Neural cell (in vitro differentiated cells): Measurements from ENCODE around the gene GSTM5.

ENCODE experiments used
- EZH2 ChIP-seq: fragments of 200-600, 300-800 bp; shearing (Covaris generic), sonication (generic); IDR thresholded peaks from 2 replicates; pipeline ENCODE4 v1.6.1; 2014; ENCODE audit warnings: antibody characterized with exemption, low read length, borderline replicate concordance, mild to moderate bottlenecking; ENCODE audit not compliant: insufficient read depth, poor library complexity, severe bottlenecking
- SMC3 ChIP-seq: fragments of 450-650 bp; conservative IDR thresholded peaks from 2 replicates; pipeline ENCODE4 v1.6.1; 2014; ENCODE audit warnings: antibody characterized with exemption, mild to moderate bottlenecking, moderate library complexity; ENCODE audit not compliant: poor library complexity
- TF ChIP-seq, protein P1 (sequence below): fragments of 450-650 bp; IDR thresholded peaks from 2 replicates; pipeline ENCODE4 v1.5.1; 2014; ENCODE audit warnings: antibody characterized with exemption, mild to moderate bottlenecking, moderate library complexity; ENCODE audit not compliant: poor library complexity, severe bottlenecking

DNA sequence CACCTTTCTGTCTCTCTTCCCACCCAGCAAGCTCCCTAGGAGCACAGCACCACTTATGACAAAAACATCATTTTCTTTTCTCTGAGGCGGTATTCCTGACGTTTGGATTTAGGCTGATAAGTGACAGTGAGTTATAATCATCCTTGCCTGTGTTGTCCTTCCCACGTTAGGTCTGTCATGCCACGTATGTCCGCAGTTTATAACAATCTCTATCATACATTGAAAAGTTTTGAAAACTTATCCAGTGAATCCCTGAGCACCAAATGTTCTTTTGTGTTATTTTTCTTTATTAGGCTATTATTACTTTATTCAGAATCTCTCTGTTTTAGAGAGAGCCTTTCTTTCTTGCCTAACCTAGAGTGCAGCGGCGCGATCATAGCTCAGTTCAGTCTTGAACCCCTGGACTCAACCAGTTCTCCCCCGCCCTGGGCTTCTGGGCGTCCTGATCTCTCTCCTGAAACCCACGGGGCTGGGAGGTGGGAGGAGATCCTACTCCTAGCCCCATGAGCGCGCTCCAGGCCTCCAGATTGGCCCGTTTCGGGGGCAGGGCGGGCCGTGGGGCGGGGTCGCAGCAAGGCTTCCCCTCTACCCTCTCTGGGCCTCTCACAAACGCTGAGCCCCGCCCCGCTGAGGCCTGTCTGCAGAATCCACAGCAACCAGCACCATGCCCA is 44.5 kb upstream of the GSTM5 start, which contains the start of gene GSTM2:
- TF ChIP-seq, protein P1, sequence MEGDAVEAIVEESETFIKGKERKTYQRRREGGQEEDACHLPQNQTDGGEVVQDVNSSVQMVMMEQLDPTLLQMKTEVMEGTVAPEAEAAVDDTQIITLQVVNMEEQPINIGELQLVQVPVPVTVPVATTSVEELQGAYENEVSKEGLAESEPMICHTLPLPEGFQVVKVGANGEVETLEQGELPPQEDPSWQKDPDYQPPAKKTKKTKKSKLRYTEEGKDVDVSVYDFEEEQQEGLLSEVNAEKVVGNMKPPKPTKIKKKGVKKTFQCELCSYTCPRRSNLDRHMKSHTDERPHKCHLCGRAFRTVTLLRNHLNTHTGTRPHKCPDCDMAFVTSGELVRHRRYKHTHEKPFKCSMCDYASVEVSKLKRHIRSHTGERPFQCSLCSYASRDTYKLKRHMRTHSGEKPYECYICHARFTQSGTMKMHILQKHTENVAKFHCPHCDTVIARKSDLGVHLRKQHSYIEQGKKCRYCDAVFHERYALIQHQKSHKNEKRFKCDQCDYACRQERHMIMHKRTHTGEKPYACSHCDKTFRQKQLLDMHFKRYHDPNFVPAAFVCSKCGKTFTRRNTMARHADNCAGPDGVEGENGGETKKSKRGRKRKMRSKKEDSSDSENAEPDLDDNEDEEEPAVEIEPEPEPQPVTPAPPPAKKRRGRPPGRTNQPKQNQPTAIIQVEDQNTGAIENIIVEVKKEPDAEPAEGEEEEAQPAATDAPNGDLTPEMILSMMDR, result no peak
- no peak for TF ChIP-seq EZH2
- no peak for TF ChIP-seq SMC3
